ENCODE data around the gene ADGRD2. TPM values are rescaled to one million over a fixed set of nuclear protein-coding genes. Genes with fewer than 3 reads are reported as not detected.

ADGRD2 gene
- total and polyA plus RNA-seq, 9 of the 15 experiments (the other 6 are each of a cell fraction or from before 2014, with no cell fraction given), result not detected

GRCh38 chr9:124511891-124512805, 61.9 kb downstream of the ADGRD2 start (continued):
- peak; percentile 93 for TF ChIP-seq ZNF592 (IDR thresholded peaks at IDR 0.05)
- TF ChIP-seq TRIM24 (IDR thresholded peaks at IDR 0.05), result peak in 1 of 2 experiments; percentile 56; a peak in 1 of 4 replicates
- no peak for TF ChIP-seq RBBP5 (IDR thresholded peaks at IDR 0.05; ENCODE audit: borderline replicate concordance, insufficient read depth, low read length, poor library complexity, severe bottlenecking)
- 0 out of 2 replicates have a peak, but pooled peaks have one; percentile 44 for TF ChIP-seq MYNN (IDR thresholded peaks at IDR 0.05)
- no peak for TF ChIP-seq MYNN (CRISPR knock-in tag; IDR thresholded peaks at IDR 0.05)
- no peak for TF ChIP-seq ZNF280B (CRISPR knock-in tag; IDR thresholded peaks at IDR 0.05)
- no peak for TF ChIP-seq ZBTB12 (CRISPR knock-in tag; IDR thresholded peaks at IDR 0.05)
- no peak for TF ChIP-seq ZZZ3 (IDR thresholded peaks at IDR 0.05)
- TF ChIP-seq PATZ1 (CRISPR knock-in tag; IDR thresholded peaks at IDR 0.05; ENCODE audit: borderline replicate concordance), result no peak
- TF ChIP-seq IRF2 (CRISPR knock-in tag; IDR thresholded peaks at IDR 0.05), result no peak
- TF ChIP-seq MLX (CRISPR knock-in tag; conservative IDR thresholded peaks at IDR 0.05), result no peak
- TF ChIP-seq TFE3 (CRISPR knock-in tag; IDR thresholded peaks at IDR 0.05), result no peak
- 0 out of 2 replicates have a peak, but pooled peaks have one; percentile 28 for TF ChIP-seq EGR1 (conservative IDR thresholded peaks at IDR 0.05)
- peak; percentile 59; the same call in 1 of the 2 replicates for TF ChIP-seq GATAD2A (IDR thresholded peaks at IDR 0.05)

All from K562 (cell line).